Measurements from ENCODE around the gene SYT5. TPM values are rescaled to one million over a fixed set of nuclear protein-coding genes. Genes with fewer than 3 reads are reported as not detected.

The SYT5 gene
- total and polyA plus RNA-seq, 2 of the 13 experiments (the other 11 are each of a cell fraction or from before 2014, with no cell fraction given): not detected

DNA sequence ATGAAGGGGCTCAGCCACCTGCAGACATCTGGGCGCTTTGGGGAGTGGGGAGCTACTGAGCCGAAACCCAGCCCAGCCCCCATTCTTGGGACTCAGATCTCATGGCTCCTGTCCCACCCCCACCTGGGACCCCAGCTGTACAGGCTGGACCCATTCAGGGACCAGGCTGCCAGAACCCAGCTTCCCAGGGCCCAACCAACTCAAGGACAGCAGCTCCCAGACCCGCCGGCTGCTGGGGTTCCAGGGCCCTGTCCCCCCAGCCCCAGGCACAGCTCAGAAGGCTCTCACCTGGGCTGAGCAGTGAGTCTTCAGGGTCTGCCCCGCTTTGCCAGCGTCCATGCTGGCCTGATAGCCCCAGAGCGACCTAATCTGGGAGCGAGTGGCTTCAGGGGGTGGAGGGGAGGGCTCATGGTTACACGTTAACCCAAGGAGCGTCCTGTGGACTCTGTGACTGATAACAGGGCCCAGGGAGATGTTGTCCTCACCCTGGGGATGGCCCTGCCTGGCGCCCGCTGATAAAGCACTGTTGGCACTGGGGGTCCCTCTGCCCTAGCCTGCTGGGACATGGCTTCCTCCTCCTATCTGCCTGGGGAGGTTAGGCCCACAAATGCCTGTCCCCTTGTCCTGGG lies 48.4 kb upstream of the SYT5 start, which contains the start of gene TMEM86B (continued):
- TF ChIP-seq, protein P1, sequence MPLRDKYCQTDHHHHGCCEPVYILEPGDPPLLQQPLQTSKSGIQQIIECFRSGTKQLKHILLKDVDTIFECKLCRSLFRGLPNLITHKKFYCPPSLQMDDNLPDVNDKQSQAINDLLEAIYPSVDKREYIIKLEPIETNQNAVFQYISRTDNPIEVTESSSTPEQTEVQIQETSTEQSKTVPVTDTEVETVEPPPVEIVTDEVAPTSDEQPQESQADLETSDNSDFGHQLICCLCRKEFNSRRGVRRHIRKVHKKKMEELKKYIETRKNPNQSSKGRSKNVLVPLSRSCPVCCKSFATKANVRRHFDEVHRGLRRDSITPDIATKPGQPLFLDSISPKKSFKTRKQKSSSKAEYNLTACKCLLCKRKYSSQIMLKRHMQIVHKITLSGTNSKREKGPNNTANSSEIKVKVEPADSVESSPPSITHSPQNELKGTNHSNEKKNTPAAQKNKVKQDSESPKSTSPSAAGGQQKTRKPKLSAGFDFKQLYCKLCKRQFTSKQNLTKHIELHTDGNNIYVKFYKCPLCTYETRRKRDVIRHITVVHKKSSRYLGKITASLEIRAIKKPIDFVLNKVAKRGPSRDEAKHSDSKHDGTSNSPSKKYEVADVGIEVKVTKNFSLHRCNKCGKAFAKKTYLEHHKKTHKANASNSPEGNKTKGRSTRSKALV (CRISPR knock-in tag; IDR thresholded peaks at IDR 0.05): 0 out of 2 replicates have a peak, but pooled peaks have one; percentile 3
- TF ChIP-seq SMAD1 (CRISPR knock-in tag; IDR thresholded peaks at IDR 0.05; ENCODE audit: borderline replicate concordance, low read depth) (0 out of 2 replicates have a peak, but pooled peaks have one; percentile 39), ELF1 (CRISPR knock-in tag; IDR thresholded peaks at IDR 0.05) (0 out of 2 replicates have a peak, but pooled peaks have one; percentile 18), NAIF1 (CRISPR knock-in tag; IDR thresholded peaks at IDR 0.05; ENCODE audit: borderline replicate concordance) (no peak), ZSCAN22 (CRISPR knock-in tag; IDR thresholded peaks at IDR 0.05) (peak; percentile 73; the same call in 1 of the 2 replicates), RELA (CRISPR knock-in tag; IDR thresholded peaks at IDR 0.05) (0 out of 2 replicates have a peak, but pooled peaks have one; percentile 44), SOX5 (CRISPR knock-in tag; IDR thresholded peaks at IDR 0.05; ENCODE audit: borderline replicate concordance) (peak; percentile 29; the same call in 1 of the 2 replicates), ERF (CRISPR knock-in tag; IDR thresholded peaks at IDR 0.05) (peak; percentile 41; the same call in 1 of the 2 replicates), PITX1 (CRISPR knock-in tag; IDR thresholded peaks at IDR 0.05) (peak; percentile 64), ZNF605 (CRISPR knock-in tag; IDR thresholded peaks at IDR 0.05) (peak; percentile 72), ZSCAN29 (CRISPR knock-in tag; conservative IDR thresholded peaks at IDR 0.05) (peak; percentile 96), DMAP1 (CRISPR knock-in tag; IDR thresholded peaks at IDR 0.05) (no peak), ISL2 (CRISPR knock-in tag; IDR thresholded peaks at IDR 0.05) (0 out of 2 replicates have a peak, but pooled peaks have one; percentile 29), KLF16 (CRISPR knock-in tag; IDR thresholded peaks at IDR 0.05) (peak in 1 of 2 experiments; percentile 35; a peak in 1 of 4 replicates), ZNF263 (CRISPR knock-in tag; IDR thresholded peaks at IDR 0.05) (0 out of 2 replicates have a peak, but pooled peaks have one; percentile 40), ZNF20 (CRISPR knock-in tag; IDR thresholded peaks at IDR 0.05) (no peak), ZNF652 (CRISPR knock-in tag; IDR thresholded peaks at IDR 0.05; ENCODE audit: borderline replicate concordance, low read depth) (no peak), RARG (CRISPR knock-in tag; IDR thresholded peaks at IDR 0.05; ENCODE audit: low read depth) (no peak), ZFP36L1 (CRISPR knock-in tag; IDR thresholded peaks at IDR 0.05) (no peak; the same call in 1 of the 2 replicates)
- TF ChIP-seq, protein P2, sequence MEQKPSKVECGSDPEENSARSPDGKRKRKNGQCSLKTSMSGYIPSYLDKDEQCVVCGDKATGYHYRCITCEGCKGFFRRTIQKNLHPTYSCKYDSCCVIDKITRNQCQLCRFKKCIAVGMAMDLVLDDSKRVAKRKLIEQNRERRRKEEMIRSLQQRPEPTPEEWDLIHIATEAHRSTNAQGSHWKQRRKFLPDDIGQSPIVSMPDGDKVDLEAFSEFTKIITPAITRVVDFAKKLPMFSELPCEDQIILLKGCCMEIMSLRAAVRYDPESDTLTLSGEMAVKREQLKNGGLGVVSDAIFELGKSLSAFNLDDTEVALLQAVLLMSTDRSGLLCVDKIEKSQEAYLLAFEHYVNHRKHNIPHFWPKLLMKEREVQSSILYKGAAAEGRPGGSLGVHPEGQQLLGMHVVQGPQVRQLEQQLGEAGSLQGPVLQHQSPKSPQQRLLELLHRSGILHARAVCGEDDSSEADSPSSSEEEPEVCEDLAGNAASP (CRISPR knock-in tag; IDR thresholded peaks at IDR 0.05; ENCODE audit: borderline replicate concordance): peak; percentile 20; the same call in 1 of the 2 replicates
- TF ChIP-seq, protein P3, sequence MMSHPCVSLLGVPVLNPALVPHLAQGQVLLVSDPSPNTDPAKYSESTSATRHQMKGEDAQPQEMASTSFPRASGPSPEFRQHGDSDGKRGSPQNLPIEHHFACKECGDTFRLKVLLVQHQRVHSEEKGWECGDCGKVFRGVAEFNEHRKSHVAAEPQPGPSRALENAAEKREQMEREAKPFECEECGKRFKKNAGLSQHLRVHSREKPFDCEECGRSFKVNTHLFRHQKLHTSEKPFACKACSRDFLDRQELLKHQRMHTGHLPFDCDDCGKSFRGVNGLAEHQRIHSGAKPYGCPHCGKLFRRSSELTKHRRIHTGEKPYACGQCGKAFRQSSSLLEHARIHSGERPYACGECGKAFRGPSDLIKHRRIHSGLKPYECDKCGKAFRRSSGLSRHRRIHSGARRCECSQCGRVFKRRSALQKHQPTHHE (CRISPR knock-in tag; IDR thresholded peaks at IDR 0.05; ENCODE audit: borderline replicate concordance): peak; percentile 65; the same call in 1 of the 2 replicates
- TF ChIP-seq, protein P4, sequence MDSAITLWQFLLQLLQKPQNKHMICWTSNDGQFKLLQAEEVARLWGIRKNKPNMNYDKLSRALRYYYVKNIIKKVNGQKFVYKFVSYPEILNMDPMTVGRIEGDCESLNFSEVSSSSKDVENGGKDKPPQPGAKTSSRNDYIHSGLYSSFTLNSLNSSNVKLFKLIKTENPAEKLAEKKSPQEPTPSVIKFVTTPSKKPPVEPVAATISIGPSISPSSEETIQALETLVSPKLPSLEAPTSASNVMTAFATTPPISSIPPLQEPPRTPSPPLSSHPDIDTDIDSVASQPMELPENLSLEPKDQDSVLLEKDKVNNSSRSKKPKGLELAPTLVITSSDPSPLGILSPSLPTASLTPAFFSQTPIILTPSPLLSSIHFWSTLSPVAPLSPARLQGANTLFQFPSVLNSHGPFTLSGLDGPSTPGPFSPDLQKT (CRISPR knock-in tag; IDR thresholded peaks at IDR 0.05; ENCODE audit: borderline replicate concordance): no peak
- TF ChIP-seq, protein P5, sequence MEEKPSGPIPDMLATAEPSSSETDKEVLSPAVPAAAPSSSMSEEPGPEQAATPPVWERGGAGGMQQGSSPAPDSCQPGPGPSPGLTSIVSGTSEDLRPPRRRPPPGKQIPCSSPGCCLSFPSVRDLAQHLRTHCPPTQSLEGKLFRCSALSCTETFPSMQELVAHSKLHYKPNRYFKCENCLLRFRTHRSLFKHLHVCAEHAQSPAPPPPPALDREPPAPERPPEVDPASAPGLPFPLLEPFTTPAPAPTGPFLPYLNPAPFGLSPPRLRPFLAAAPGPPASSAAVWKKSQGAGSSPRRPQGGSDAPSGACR (CRISPR knock-in tag; IDR thresholded peaks at IDR 0.05): peak; percentile 85
- TF ChIP-seq, protein P6, sequence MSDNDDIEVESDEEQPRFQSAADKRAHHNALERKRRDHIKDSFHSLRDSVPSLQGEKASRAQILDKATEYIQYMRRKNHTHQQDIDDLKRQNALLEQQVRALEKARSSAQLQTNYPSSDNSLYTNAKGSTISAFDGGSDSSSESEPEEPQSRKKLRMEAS (IDR thresholded peaks at IDR 0.05): peak; percentile 53; the same call in 1 of the 2 replicates
